ENCODE results near the gene EXOSC5.
"Not testable (repeated sequence)": the region's sequence is repeated elsewhere in the genome, so short reads cannot be mapped to it uniquely, and the experiment has no call there.

EXOSC5 gene

GRCh38 chr19:41364524-41365391, 32.4 kb downstream of the EXOSC5 start:
- DNase-seq, result no peak

- peak; percentile 95 for DNase-seq
Measured at GRCh38 chr19:41363753-41364523, 33.2 kb downstream of the EXOSC5 start, which contains the start of gene B9D2. Gene B9D2, minus strand, starts transcription at chr19:41364149. Its CDS starts 630 bp downstream, at chr19:41363519.

GRCh38 chr19:41363371-41363752, 33.8 kb downstream of the EXOSC5 start:
- no peak for DNase-seq

- DNase-seq, result peak; percentile 24
Measured at GRCh38 chr19:41362143-41362847, 34.9 kb downstream of the EXOSC5 start.

- DNase-seq, result no peak
Measured at GRCh38 chr19:41359741-41360140, 37.4 kb downstream of the EXOSC5 start.

- DNase-seq, result no peak
Measured at GRCh38 chr19:41357746-41358145, 39.4 kb downstream of the EXOSC5 start.

GRCh38 chr19:41356984-41357739, 40.0 kb downstream of the EXOSC5 start:
- DNase-seq, result no peak

GRCh38 chr19:41355802-41356201, 41.4 kb downstream of the EXOSC5 start:
- no peak for DNase-seq

- DNase-seq, result no peak
Measured at GRCh38 chr19:41355035-41355434, 42.1 kb downstream of the EXOSC5 start.

GRCh38 chr19:41354343-41354953, 42.7 kb downstream of the EXOSC5 start:
- no peak for DNase-seq

- peak; percentile 9 for DNase-seq
Measured at GRCh38 chr19:41353466-41354342, 43.5 kb downstream of the EXOSC5 start, which contains the start of gene TGFB1. Gene TGFB1, minus strand, starts transcription at chr19:41353922. Its CDS starts 878 bp downstream, at chr19:41353044.

GRCh38 chr19:41352609-41353465, 44.3 kb downstream of the EXOSC5 start:
- DNase-seq, result no peak

GRCh38 chr19:41352279-41352608, 44.9 kb downstream of the EXOSC5 start:
- DNase-seq, result no peak

GRCh38 chr19:41351339-41352245, 45.6 kb downstream of the EXOSC5 start:
- no peak for DNase-seq

- no peak for DNase-seq
Measured at GRCh38 chr19:41350735-41351338, 46.3 kb downstream of the EXOSC5 start.

- not testable (repeated sequence) for DNase-seq
Measured at GRCh38 chr19:41346916-41347315, 50.2 kb downstream of the EXOSC5 start.

GRCh38 chr19:41344162-41344561, 53.0 kb downstream of the EXOSC5 start:
- no peak for DNase-seq
